ENCODE data around the gene TGM2.

TGM2 gene

GRCh38 chr20:38137441-38138037, 27.5 kb downstream of the TGM2 start:
- Histone ChIP-seq H3K4me3 (IDR thresholded peaks at IDR 0.05; ENCODE audit: insufficient read depth, low read depth, low read length) (no peak overlapping the region), H3K27me3 (ENCODE audit: insufficient read depth, low read depth) (no peaks in the 10 kb centered on the region), H3K4me1 (ENCODE audit: low read depth, poor library complexity, severe bottlenecking) (no peaks in the 10 kb centered on the region), H3K27ac (no peak overlapping the region), H3K79me2 (ENCODE audit: insufficient read depth, low read depth) (no peaks in the 10 kb centered on the region), H4K20me1 (ENCODE audit: insufficient read depth) (no peaks in the 10 kb centered on the region), H3K9ac (no peak overlapping the region), H3K36me3 (ENCODE audit: insufficient read depth) (no peaks in the 10 kb centered on the region), H3K4me2 (no peak overlapping the region), H2AFZ (ENCODE audit: low read depth) (no peak overlapping the region)
- no peak for TF ChIP-seq CTCF (conservative IDR thresholded peaks at IDR 0.05; ENCODE audit: low read depth, low read length)

DNA sequence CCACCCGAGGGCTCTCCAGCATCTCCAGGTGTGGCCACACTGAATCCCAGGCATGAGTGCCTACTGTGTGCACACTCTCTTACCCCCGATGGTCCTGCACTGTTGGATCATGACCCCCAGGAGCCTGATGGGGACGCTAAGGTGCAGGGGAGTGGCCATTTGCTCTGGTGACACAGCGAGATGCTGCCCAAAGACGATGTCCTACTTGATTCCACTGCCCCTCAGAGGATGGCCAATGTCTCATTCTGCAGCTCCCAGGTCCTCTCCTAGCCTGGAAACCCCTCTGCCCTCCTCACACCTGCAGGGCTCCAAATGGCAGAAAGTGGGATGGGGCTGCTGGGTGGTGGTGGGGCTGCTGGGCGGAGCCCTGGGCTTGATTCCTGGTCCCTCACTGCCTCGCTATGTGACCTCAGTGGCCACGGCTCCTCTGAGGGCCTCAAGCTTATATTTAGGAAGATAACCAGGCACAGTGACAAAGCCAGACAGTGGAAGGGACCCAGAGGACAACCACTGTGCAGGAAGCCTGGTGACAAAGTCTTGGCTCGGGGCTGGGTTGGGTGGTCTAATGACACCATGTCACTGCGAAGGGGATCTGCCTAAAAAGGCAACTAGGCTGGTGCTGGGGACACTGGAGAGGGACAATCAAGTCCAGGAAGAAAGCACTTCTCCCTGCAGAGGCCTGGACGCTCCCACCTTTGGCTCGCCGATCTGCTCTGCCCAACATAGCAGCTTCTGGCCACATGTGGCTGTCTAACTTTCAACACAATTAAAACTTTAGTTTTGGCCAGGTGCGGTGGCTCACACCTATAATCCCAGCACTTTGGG, 28.4 kb downstream of the TGM2 start:
- Histone ChIP-seq H3K36me3 (ENCODE audit: insufficient read depth) (no peaks in the 10 kb centered on the region), H3K4me1 (ENCODE audit: low read depth, poor library complexity, severe bottlenecking) (no peaks in the 10 kb centered on the region)
- no peak for TF ChIP-seq CTCF (conservative IDR thresholded peaks at IDR 0.05; ENCODE audit: low read depth, low read length)

DNA sequence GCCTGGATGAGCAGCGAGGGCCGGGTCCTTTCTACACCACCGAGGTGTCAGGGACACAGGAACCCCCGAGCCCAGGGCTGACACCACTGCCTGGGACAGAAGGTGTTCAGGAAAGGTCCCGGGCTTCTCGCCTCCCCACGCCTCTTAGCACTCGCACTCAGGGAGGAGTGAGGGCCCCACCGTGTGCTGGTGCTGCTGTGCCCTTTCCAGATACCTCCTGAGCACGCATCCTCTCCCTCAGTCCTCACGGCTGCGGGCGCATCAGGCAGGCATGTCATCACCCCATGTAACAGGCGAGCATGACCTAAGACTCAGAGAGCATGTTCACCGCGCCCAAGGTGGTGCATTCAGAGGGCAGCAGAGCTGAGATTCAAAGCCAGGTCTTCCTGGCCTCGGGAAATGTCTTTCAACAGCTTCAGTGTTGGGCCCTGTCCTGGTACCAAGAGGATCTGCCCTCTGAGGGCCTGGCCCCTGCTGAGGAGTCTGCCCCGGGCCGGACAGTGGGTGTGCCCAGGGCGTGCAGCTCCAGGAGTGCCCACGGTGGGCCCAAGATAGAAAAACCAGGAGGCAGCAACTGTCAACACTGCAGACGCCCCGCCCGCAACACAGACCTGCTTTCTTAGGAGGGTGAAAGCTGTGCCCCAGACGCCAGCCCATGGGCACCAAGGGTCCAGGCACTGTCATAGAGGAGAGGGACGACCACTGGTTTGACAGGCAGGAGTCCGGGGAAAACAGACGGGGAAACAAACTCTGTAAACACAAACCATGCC, 29.2 kb downstream of the TGM2 start:
- Histone ChIP-seq H4K20me1 (ENCODE audit: insufficient read depth) (no peaks in the 10 kb centered on the region), H3K9ac (no peak overlapping the region), H3K4me1 (ENCODE audit: low read depth, poor library complexity, severe bottlenecking) (no peaks in the 10 kb centered on the region), H3K36me3 (ENCODE audit: insufficient read depth) (no peaks in the 10 kb centered on the region), H3K4me2 (no peak overlapping the region), H3K4me3 (IDR thresholded peaks at IDR 0.05; ENCODE audit: insufficient read depth, low read depth, low read length) (no peak overlapping the region), H3K27me3 (ENCODE audit: insufficient read depth, low read depth) (no peaks in the 10 kb centered on the region), H3K79me2 (ENCODE audit: insufficient read depth, low read depth) (no peaks in the 10 kb centered on the region), H2AFZ (ENCODE audit: low read depth) (no peak overlapping the region), H3K27ac (no peak overlapping the region)
- TF ChIP-seq CTCF (conservative IDR thresholded peaks at IDR 0.05; ENCODE audit: low read depth, low read length): no peak

More for the DNA sequence above, 28.4 kb downstream of the TGM2 start:
- no peaks in the 10 kb centered on the region for H3K79me2 ChIP-seq (ENCODE audit: insufficient read depth, low read depth)
- no peak overlapping the region for H2AFZ ChIP-seq (ENCODE audit: low read depth)
- H3K27ac ChIP-seq: no peak overlapping the region
- H3K27me3 ChIP-seq (ENCODE audit: insufficient read depth, low read depth): no peaks in the 10 kb centered on the region
- H3K4me3 ChIP-seq (IDR thresholded peaks at IDR 0.05; ENCODE audit: insufficient read depth, low read depth, low read length): no peak overlapping the region
- H3K9ac ChIP-seq: no peak overlapping the region
- H4K20me1 ChIP-seq (ENCODE audit: insufficient read depth): no peaks in the 10 kb centered on the region
- no peak overlapping the region for H3K4me2 ChIP-seq

- no peak overlapping the region for H2AFZ ChIP-seq (ENCODE audit: low read depth)
- H3K27me3 ChIP-seq (ENCODE audit: insufficient read depth, low read depth): no peaks in the 10 kb centered on the region
- no peaks in the 10 kb centered on the region for H4K20me1 ChIP-seq (ENCODE audit: insufficient read depth)
- H3K27ac ChIP-seq: no peak overlapping the region
- no peaks in the 10 kb centered on the region for H3K4me1 ChIP-seq (ENCODE audit: low read depth, poor library complexity, severe bottlenecking)
- H3K9ac ChIP-seq: no peak overlapping the region
- H3K79me2 ChIP-seq (ENCODE audit: insufficient read depth, low read depth): no peaks in the 10 kb centered on the region
- no peak for TF ChIP-seq CTCF (conservative IDR thresholded peaks at IDR 0.05; ENCODE audit: low read depth, low read length)
- H3K4me2 ChIP-seq: no peak overlapping the region
- H3K4me3 ChIP-seq (IDR thresholded peaks at IDR 0.05; ENCODE audit: insufficient read depth, low read depth, low read length): no peak overlapping the region
- H3K36me3 ChIP-seq (ENCODE audit: insufficient read depth): no peaks in the 10 kb centered on the region
Observed at GRCh38 chr20:38135271-38135650, 29.8 kb downstream of the TGM2 start.
